ENCODE data around the gene LMAN2.
"Not testable (repeated sequence)": the region's sequence is repeated elsewhere in the genome, so short reads cannot be mapped to it uniquely, and the experiment has no call there.

The LMAN2 gene

DNA sequence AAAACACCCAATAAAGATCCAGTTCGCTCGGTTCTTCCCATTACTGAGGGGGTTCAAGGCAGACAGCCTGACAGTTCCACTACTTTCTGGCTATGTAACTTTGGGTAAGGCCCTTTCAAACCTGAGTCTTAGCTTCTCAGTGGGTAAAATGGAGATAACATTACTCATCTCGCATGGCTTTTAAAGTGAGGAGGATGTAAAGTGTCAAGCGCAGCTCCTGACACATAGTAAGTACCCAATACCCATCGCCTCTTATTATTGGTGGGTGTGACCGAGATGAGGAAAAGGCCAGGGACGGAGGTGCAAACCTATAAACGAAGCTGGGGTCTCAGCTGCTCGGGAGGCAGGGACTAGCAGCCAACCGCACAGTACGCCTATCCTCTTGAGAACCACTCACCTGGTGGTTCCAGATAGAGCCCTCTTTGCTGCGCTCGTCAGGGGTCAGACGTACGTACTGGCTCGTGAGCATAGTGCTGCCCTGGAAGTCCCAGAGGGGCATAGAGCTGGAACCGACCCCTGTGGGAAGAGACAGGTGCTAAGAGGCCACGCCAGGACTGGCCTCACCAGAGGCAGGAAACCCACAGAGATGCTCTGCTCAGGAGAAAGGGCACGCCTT lies 584 bp downstream of the LMAN2 start:
- H4K20me1 ChIP-seq, result peaks cover 53% of the 10 kb centered on the region
- no peak for TF ChIP-seq Cebpa-rat (IDR thresholded peaks at IDR 0.05)
- peak overlapping the region; percentile 98 for H3K9ac ChIP-seq
- H3K4me2 ChIP-seq, result peak overlapping the region; percentile 96
- H3K4me3 ChIP-seq, result peak overlapping the region; percentile 97
- no peaks in the 10 kb centered on the region for H3K9me3 ChIP-seq
- peak overlapping the region; percentile 97 for H3K27ac ChIP-seq
- no peaks in the 10 kb centered on the region for H3K27me3 ChIP-seq
- H3K36me3 ChIP-seq, result peaks cover 32% of the 10 kb centered on the region
- H3K4me1 ChIP-seq, result peaks cover 60% of the 10 kb centered on the region

DNA sequence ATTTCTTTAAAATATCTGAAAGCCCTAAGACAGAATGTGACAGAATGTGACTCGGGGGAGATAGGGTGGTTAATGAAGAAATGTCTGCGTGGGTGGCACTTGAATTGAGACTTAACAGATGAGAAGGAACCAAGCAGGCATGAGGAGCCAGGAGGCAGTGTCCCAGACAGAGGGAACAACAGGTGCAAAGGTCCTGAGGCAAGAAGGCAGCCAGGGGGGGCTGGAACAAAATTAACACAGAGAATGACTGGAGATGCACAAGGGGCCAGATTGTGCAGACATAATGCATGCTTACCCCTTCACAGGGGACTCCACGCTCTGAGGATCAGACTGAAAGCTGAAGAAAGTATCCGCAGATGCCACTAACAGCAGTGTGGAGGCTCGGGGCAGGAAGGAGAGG lies 1.7 kb downstream of the LMAN2 start:
- Histone ChIP-seq H3K9ac (peak overlapping the region; percentile 98), H3K36me3 (peaks cover 43% of the 10 kb centered on the region), H3K27me3 (no peaks in the 10 kb centered on the region), H3K4me1 (peaks cover 49% of the 10 kb centered on the region), H3K9me3 (no peaks in the 10 kb centered on the region), H3K4me2 (peak overlapping the region; percentile 96), H3K27ac (no peak overlapping the region), H4K20me1 (peaks cover 63% of the 10 kb centered on the region), H3K4me3 (peak overlapping the region; percentile 97)
- no peak for TF ChIP-seq Cebpa-rat (IDR thresholded peaks at IDR 0.05)

DNA sequence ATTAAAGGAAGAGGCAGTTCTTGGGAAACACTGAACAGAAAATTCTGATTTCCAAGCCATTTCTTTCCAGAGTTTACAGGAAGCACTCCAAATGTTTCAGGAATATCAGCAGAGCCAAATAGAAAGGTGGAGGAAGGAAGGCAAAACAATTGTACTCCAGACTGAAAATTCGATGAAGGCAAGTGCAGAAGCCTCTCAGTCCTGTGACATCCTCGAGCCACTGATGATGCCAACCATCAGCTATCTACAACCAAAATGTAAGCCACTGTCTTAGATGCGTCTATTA lies 2.2 kb downstream of the LMAN2 start:
- Histone ChIP-seq H3K4me1 (peaks cover 47% of the 10 kb centered on the region), H3K27ac (no peak overlapping the region), H3K36me3 (peaks cover 47% of the 10 kb centered on the region), H3K27me3 (no peaks in the 10 kb centered on the region), H4K20me1 (peaks cover 63% of the 10 kb centered on the region), H3K4me3 (no peak overlapping the region), H3K4me2 (peak overlapping the region; percentile 96), H3K9me3 (no peaks in the 10 kb centered on the region), H3K9ac (peak overlapping the region; percentile 98; the same call in 1 of the 2 replicates)
- no peak for TF ChIP-seq Cebpa-rat (IDR thresholded peaks at IDR 0.05)

- Histone ChIP-seq H3K9me3 (no peaks in the 10 kb centered on the region), H3K9ac (no peak overlapping the region), H3K27me3 (no peaks in the 10 kb centered on the region), H3K36me3 (peaks cover 63% of the 10 kb centered on the region), H4K20me1 (peaks cover 63% of the 10 kb centered on the region), H3K4me1 (peaks cover 47% of the 10 kb centered on the region), H3K27ac (no peak overlapping the region), H3K4me3 (no peak overlapping the region), H3K4me2 (peak overlapping the region; percentile 18; the same call in 1 of the 2 replicates)
- TF ChIP-seq Cebpa-rat (IDR thresholded peaks at IDR 0.05), result no peak
Measured at GRCh38 chr5:177347699-177348098, 3.8 kb downstream of the LMAN2 start.

DNA sequence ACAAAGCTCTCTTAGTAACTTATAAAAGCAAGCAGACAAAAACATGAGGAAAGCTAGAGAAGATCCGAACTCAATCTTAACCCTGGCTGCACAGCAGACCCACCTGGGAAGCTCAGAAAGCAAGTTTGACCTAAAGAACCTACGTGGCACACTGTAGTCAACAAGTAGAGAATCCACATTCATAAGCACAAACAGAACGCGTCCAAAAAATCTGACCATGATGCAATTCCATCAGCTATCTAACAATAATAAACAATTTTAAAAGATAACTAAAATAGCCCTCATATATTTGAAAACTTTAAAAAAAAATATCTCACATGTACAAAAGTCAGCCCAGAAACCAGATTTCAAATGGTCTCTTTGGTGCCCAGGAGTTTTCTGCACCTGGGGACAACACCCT lies 4.6 kb downstream of the LMAN2 start:
- Histone ChIP-seq H3K9me3 (no peaks in the 10 kb centered on the region), H3K4me1 (peaks cover 40% of the 10 kb centered on the region), H4K20me1 (peaks cover 63% of the 10 kb centered on the region), H3K4me3 (no peak overlapping the region), H3K27ac (no peak overlapping the region), H3K9ac (peak overlapping the region; percentile 28; the same call in 1 of the 2 replicates), H3K36me3 (peaks cover 71% of the 10 kb centered on the region), H3K27me3 (no peaks in the 10 kb centered on the region), H3K4me2 (peak overlapping the region; percentile 18; the same call in 1 of the 2 replicates)
- TF ChIP-seq Cebpa-rat (IDR thresholded peaks at IDR 0.05), result no peak

GRCh38 chr5:177344891-177345290 lies 6.6 kb downstream of the LMAN2 start:
- H3K4me3 ChIP-seq, result no peak overlapping the region
- H3K9ac ChIP-seq, result no peak overlapping the region
- no peaks in the 10 kb centered on the region for H3K9me3 ChIP-seq
- TF ChIP-seq Cebpa-rat (IDR thresholded peaks at IDR 0.05), result no peak
- no peaks in the 10 kb centered on the region for H3K27me3 ChIP-seq
- peaks cover 50% of the 10 kb centered on the region for H4K20me1 ChIP-seq
- peaks cover 36% of the 10 kb centered on the region for H3K4me1 ChIP-seq
- H3K36me3 ChIP-seq, result peaks cover 80% of the 10 kb centered on the region
- no peak overlapping the region for H3K4me2 ChIP-seq
- no peak overlapping the region for H3K27ac ChIP-seq

- Histone ChIP-seq H3K4me3 (no peak overlapping the region), H3K27me3 (no peaks in the 10 kb centered on the region), H3K27ac (no peak overlapping the region), H4K20me1 (peaks cover 49% of the 10 kb centered on the region), H3K4me1 (peaks cover 36% of the 10 kb centered on the region), H3K4me2 (no peak overlapping the region), H3K9me3 (no peaks in the 10 kb centered on the region), H3K36me3 (peaks cover 75% of the 10 kb centered on the region), H3K9ac (no peak overlapping the region)
- TF ChIP-seq Cebpa-rat (IDR thresholded peaks at IDR 0.05), result no peak
Measured at GRCh38 chr5:177343777-177344176, 7.7 kb downstream of the LMAN2 start.

- Histone ChIP-seq H4K20me1 (peaks cover 49% of the 10 kb centered on the region), H3K36me3 (peaks cover 80% of the 10 kb centered on the region), H3K4me1 (peaks cover 36% of the 10 kb centered on the region)
- not testable (repeated sequence) for H3K27me3 ChIP-seq, H3K4me3 ChIP-seq, H3K9ac ChIP-seq, H3K27ac ChIP-seq, H3K4me2 ChIP-seq, H3K9me3 ChIP-seq
Measured at GRCh38 chr5:177343000-177343399, 8.5 kb downstream of the LMAN2 start.

DNA sequence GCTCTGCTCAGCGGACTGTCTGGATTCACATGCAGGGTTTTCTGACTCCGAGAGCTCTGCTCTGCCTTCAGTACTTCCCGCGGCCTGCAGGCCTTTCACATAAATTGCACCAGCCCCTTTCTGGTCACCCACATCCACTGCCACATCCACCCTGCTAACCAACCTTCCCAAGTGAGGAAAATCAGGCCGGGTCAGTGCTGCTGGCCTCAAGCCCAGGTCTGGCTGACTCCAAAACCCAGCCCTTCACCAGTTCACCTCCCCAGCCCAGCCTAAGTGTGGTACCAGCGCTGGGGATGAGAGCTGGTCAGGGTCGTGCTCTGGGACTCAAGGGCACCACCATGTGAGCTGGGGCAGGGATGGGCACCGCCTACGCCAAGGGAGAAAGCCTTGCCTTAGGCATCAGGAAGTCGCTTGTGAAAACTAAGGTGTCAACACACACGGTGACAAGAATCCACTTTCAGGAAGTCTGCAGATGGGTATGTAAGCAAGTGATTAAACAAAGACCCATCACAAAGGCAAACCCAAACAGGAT lies 12.3 kb downstream of the LMAN2 start:
- no peak for TF ChIP-seq Cebpa-rat (IDR thresholded peaks at IDR 0.05)
- H3K4me3 ChIP-seq, result no peak overlapping the region
- H3K9me3 ChIP-seq, result no peaks in the 10 kb centered on the region
- H3K4me2 ChIP-seq, result peak overlapping the region; percentile 96
- H3K4me1 ChIP-seq, result peaks cover 64% of the 10 kb centered on the region
- no peaks in the 10 kb centered on the region for H3K27me3 ChIP-seq
- peak overlapping the region; percentile 62 for H3K9ac ChIP-seq
- H3K27ac ChIP-seq, result peak overlapping the region; percentile 96
- H4K20me1 ChIP-seq, result peaks cover 32% of the 10 kb centered on the region
- peaks cover 82% of the 10 kb centered on the region for H3K36me3 ChIP-seq

DNA sequence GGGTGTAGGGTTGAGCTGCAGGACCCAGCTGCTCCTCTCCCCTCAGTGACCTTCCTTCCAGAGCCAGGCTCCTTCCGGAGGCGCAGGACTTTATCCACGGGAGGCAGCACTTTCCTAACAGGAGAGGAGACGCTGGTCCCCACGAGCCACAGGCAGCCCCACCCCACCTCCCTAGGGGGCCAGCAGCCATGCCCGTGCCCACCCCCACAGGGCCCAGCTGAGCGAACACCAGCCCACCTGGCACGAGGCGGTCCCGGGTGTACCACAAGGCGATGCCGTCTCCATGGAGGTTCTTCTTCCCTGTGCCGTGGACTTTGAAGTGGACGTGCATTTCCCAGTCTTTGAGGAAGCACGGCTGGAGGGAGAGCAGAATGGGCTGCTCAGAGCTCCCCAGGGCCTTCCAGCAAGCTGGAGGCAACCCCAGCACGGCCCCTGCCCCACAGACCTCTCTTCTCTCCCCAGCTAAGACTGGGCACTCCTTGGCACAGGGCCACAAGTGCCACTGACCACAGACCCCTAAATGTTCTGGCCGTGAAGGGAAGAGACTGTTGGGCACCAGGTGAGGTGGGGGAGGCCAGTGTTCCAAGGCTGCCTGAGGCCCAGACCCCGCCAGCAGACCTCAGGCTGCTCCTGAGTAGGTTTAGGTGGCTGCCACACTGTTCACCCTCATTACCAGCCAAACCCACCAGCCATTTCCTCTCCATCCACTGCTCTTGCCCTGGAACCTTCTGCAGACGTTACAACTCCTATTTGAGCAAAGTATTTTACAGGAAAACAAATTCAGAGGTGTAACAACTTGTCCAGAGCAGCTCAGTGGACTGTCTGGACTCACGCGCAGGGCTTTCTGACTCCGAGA lies 13.0 kb downstream of the LMAN2 start:
- peak overlapping the region; percentile 62 for H3K9ac ChIP-seq

More for the DNA sequence above, 13.0 kb downstream of the LMAN2 start:
- Histone ChIP-seq H4K20me1 (peaks cover 32% of the 10 kb centered on the region), H3K4me2 (peak overlapping the region; percentile 96), H3K36me3 (peaks cover 80% of the 10 kb centered on the region), H3K27me3 (no peaks in the 10 kb centered on the region), H3K9me3 (no peaks in the 10 kb centered on the region), H3K27ac (peak overlapping the region; percentile 96), H3K4me3 (no peak overlapping the region), H3K4me1 (peaks cover 71% of the 10 kb centered on the region)
- TF ChIP-seq Cebpa-rat (IDR thresholded peaks at IDR 0.05), result no peak
